Measurements from ENCODE around the gene DNAJC27.

The DNAJC27 gene

GRCh38 chr2:24924266-24924665 lies 47.5 kb downstream of the DNAJC27 start:
- Histone ChIP-seq H3K36me3 (ENCODE audit: control insufficient read depth, insufficient read depth, low read length) (no peaks in the 10 kb centered on the region), H3K27me3 (replicated peaks; ENCODE audit: control insufficient read depth, insufficient read depth, low read length) (no peaks in the 10 kb centered on the region), H3K4me3 (replicated peaks; ENCODE audit: low read depth, low read length) (no peak overlapping the region)
- DNase-seq (ENCODE audit: extremely low read depth, insufficient read length) = no peak
- TF ChIP-seq CTCF (IDR thresholded peaks at IDR 0.05; ENCODE audit: insufficient read depth, low read length, poor library complexity, severe bottlenecking) = no peak

GRCh38 chr2:24923106-24923505 lies 48.6 kb downstream of the DNAJC27 start:
- peaks cover 2% of the 10 kb centered on the region; the same call in 1 of the 2 replicates for H3K36me3 ChIP-seq (ENCODE audit: control insufficient read depth, insufficient read depth, low read length)
- TF ChIP-seq CTCF (IDR thresholded peaks at IDR 0.05; ENCODE audit: insufficient read depth, low read length, poor library complexity, severe bottlenecking) = no peak
- no peak overlapping the region for H3K4me3 ChIP-seq (replicated peaks; ENCODE audit: low read depth, low read length)
- no peak for DNase-seq (ENCODE audit: extremely low read depth, insufficient read length)
- H3K27me3 ChIP-seq (replicated peaks; ENCODE audit: control insufficient read depth, insufficient read depth, low read length) = no peaks in the 10 kb centered on the region

- no peaks in the 10 kb centered on the region for H3K27me3 ChIP-seq (replicated peaks; ENCODE audit: control insufficient read depth, insufficient read depth, low read length)
- no peak for TF ChIP-seq CTCF (IDR thresholded peaks at IDR 0.05; ENCODE audit: insufficient read depth, low read length, poor library complexity, severe bottlenecking)
- no peak for DNase-seq (ENCODE audit: extremely low read depth, insufficient read length)
Observed at GRCh38 chr2:24922556-24922955, 49.2 kb downstream of the DNAJC27 start.

GRCh38 chr2:24920809-24921441 lies 50.8 kb downstream of the DNAJC27 start:
- peak; percentile 25 for DNase-seq (ENCODE audit: extremely low read depth, insufficient read length)
- peaks cover 2% of the 10 kb centered on the region for H3K36me3 ChIP-seq (ENCODE audit: control insufficient read depth, insufficient read depth, low read length)
- peak; percentile 50 for TF ChIP-seq CTCF (IDR thresholded peaks at IDR 0.05; ENCODE audit: insufficient read depth, low read length, poor library complexity, severe bottlenecking)
- no peaks in the 10 kb centered on the region for H3K27me3 ChIP-seq (replicated peaks; ENCODE audit: control insufficient read depth, insufficient read depth, low read length)
- peak overlapping the region; percentile 58 for H3K4me3 ChIP-seq (replicated peaks; ENCODE audit: low read depth, low read length)

More at GRCh38 chr2:24922556-24922955, 49.2 kb downstream of the DNAJC27 start:
- Histone ChIP-seq H3K4me3 (replicated peaks; ENCODE audit: low read depth, low read length) (no peak overlapping the region), H3K36me3 (ENCODE audit: control insufficient read depth, insufficient read depth, low read length) (peaks cover 2% of the 10 kb centered on the region; the same call in 1 of the 2 replicates)

GRCh38 chr2:24920098-24920808 lies 51.5 kb downstream of the DNAJC27 start, which contains the start of gene ADCY3:
Gene ADCY3 (minus strand): TSS chr2:24920237. CDS start chr2:24918987, 1,250 bp downstream.
- peak; percentile 82 for DNase-seq (ENCODE audit: extremely low read depth, insufficient read length)

More at GRCh38 chr2:24920098-24920808, 51.5 kb downstream of the DNAJC27 start, which contains the start of gene ADCY3:
- no peak for TF ChIP-seq CTCF (IDR thresholded peaks at IDR 0.05; ENCODE audit: insufficient read depth, low read length, poor library complexity, severe bottlenecking)
- Histone ChIP-seq H3K4me3 (replicated peaks; ENCODE audit: low read depth, low read length) (peak within 1 kb of the TSS; percentile 58), H3K27me3 (replicated peaks; ENCODE audit: control insufficient read depth, insufficient read depth, low read length) (no peaks in the 10 kb centered on the region), H3K36me3 (ENCODE audit: control insufficient read depth, insufficient read depth, low read length) (peaks cover 2% of the 10 kb centered on the region)

Data from GM06990 (cell line).